ENCODE measurements around the gene GDPD4.
A peak's percentile ranks its signal among the peaks of the same experiment; 100 is the strongest.
"Not testable (repeated sequence)": the region's sequence is repeated elsewhere in the genome, so short reads cannot be mapped to it uniquely, and the experiment has no call there.

Gene GDPD4, protein sequence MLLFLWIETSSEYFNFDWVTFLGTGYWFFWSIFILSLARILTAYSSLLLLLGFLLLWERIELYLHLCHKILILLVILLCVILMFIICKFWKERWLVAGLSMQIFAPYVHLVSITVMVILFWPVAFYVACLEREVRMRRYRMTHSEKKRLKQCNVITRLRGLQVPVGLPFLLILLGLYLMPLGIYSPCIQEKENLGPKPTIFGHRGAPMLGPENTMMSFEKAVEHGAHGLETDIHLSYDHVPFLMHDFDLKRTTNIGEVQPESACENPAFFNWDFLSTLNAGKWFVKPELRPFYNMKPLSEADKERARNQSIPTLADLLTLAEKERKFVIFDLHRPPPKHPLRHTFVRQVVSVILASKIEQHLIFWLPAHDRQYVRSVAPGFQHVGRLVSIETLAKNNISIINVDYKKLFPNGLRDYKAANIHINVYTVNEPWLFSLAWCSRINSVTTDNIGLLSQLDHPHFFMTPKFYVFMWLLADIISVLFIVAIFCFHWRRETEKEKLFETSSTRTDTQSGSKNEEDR

DNA sequence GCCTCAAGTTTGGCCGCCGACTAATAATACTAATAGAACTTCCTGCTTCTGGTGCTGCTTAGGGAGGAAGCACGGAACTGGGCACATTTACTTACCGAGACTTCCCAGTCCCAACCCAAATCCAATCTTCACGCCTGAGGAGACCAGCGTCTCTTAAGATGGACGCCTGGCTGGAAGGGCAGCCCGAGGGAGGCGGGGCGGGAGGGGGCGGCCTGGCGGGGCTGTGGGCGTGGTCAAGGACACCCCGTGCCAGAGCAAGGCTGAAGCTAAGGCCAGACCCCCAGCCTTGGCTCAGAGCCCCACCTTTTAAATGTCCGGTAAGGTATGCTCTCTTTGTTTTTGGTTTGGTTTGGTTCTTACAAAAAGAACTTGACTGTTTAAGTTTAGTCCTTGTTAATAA lies at the start of gene GDPD4:
GDPD4 (minus strand) TSS at position 177 of the 400 bp plus-strand sequence. CDS start 16,549 bp downstream, outside the sequence.
- DNase-seq: no peak

DNA sequence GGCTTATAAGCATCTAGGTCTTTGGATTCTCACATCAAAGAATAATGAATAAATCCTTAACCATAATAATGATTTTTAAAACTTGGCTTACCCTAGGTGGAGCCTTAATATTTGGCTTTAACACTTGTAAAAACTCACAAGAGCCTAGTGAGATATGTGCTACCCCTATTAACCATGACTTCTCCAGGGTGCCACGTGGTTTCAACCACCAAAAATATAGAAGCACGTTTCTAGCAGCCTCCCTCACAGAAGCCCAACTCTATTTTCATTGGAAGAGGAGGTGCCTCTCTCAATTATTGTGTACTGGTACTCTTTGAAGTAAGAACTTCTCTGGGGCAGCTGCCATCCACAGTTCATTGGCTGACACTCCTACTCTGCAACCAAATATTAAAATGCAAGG lies 46.5 kb upstream of the GDPD4 start:
- DNase-seq: no peak

- no peak for DNase-seq
Observed at GRCh38 chr11:77346906-77347603, 45.6 kb upstream of the GDPD4 start.

GRCh38 chr11:77345621-77346020 lies 44.1 kb upstream of the GDPD4 start:
- DNase-seq: no peak

DNA sequence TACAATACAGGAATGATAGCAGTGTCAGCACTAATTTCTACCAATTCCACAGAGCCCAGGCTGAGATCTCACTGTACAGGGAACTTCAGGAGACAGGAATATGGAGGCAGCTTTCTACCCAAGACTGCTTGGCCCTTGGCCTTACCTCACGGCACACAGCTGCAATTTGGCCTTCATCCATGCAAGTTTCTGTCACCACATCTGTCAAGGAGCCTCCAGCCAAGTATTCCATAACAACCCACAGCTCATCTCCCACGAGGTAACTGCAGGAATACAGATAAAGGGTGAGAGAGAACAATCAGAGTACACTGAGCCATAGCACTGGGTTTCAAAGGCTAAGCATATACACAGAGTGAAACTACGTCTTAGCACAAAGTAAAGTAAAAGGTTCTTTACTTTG lies 39.0 kb upstream of the GDPD4 start:
- DNase-seq: no peak

DNA sequence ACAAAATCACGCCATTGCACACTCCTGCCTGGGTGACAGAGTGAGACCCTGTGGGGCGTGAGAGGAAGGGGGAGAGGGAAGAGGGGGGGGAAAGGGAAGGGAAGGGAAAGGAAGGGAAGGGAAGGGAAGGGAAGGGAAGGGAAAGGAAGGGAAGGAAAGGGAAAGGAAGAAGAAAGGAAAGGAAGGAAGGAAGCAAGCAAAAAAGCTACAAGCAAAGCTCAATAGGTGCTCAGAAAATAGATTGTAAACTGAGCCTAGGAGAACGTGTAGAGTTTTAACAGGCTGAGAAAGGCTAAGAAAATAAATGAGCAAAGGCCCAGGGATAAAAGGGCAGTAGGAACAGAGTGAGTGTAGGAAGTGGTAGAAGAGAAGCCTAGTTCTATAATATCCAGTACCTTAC lies 30.8 kb upstream of the GDPD4 start:
- no peak for DNase-seq

- no peak for DNase-seq
Observed at GRCh38 chr11:77325159-77325558, 23.7 kb upstream of the GDPD4 start.

DNA sequence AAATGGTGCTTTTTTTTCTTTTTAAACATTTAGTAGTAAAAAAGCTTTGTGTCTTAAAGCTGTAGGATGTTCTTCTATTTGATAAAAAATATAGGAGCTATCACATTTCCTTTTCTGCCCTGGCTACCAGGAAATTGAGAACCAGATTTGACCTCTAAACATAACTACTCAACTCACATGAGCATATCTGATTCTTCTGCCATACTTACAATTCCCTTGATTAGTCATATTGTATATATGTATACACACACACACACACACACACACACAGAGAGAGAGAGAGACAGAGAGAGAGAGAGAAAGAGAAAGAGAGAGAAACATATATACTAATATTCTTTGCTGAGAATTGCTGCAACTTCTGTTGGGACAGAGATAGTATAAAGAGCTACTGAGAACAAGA lies 23.0 kb upstream of the GDPD4 start:
- no peak for DNase-seq

- DNase-seq: peak; percentile 30
Observed at GRCh38 chr11:77322926-77323590, 21.6 kb upstream of the GDPD4 start.

DNA sequence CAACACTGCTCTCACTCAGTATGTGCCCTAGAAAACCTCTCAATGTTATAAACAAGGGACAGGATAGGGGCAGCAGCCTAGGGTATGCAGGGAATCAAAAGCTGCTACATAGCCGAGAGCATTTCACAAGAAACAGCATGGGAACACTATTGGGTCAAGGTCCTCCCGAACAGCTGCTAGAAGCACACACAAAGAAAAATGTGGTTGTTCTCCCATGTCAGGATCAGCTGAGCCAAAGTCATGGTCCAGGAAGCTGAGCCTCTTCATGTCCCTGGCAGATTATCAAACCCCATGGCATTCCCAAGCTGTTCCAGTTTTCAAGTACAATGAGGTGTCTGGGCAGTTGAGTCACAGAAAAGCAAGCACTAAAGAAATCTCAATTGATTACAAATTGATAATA lies 21.0 kb upstream of the GDPD4 start:
- peak; percentile 5 for DNase-seq

GRCh38 chr11:77320351-77320750 lies 18.9 kb upstream of the GDPD4 start:
- no peak for DNase-seq

DNA sequence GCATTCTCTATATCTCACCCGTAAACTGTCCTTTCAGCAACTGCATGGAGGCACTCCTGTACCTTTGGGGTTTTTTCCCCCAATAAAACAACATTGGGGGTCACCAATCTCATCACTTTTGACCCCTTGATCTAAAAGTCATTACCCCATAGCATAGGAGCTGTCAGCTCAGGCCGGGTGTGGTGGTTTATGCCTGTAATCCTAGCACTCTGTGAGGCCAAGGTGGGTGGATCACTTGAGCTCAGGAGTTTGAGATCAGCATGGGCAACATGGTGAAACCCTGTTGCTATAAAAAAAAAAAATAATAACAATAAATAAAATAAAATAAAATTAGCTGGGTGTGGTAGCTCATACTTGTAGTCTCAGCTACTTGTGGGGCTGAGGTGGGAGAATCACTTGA lies 17.1 kb upstream of the GDPD4 start:
- no peak for DNase-seq

- DNase-seq: no peak
Observed at GRCh38 chr11:77316733-77317342, 15.4 kb upstream of the GDPD4 start.

- DNase-seq: no peak
Observed at GRCh38 chr11:77312107-77312506, 10.6 kb upstream of the GDPD4 start.

GRCh38 chr11:77311701-77312100 lies 10.2 kb upstream of the GDPD4 start:
- no peak for DNase-seq

DNA sequence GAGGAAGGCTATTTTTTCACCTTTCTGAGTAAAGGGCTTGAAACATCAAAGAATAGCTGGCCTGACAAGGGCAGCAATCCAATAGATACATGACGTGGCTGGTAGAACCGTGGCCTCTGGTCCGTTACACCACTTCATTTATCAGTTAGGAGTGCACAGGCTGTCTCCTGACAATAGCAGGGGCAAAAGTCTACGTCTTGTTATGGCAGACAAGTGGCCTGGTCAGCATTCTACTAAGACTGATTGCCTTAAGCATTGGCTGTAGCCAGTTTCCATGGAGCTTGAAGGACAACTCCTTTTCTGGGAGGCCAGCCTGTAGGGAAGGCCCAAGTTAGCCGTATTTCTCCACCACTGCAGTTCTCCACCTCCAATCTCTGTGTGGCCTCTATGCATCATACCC lies 9.2 kb upstream of the GDPD4 start:
- no peak for DNase-seq

- DNase-seq: no peak
Observed at GRCh38 chr11:77309401-77310085, 8.1 kb upstream of the GDPD4 start.

DNA sequence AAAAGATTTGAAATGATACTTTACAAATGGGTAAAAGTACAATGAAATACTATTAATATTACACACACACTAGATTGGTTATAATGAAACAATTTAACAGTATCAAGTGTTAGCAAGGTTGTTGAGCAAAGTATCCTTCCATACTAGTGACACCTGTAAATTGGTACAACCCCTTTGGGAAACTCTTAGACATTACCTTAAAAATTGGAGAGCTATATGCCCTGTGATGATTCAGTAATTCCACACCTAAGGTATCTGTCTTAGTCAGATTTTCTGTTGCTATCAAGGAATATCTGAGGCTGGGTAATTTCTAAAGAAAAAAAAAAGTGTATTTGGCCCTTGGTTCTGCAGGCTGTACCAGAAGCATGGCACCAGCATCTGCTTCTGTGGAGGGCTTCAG lies 7.4 kb upstream of the GDPD4 start:
- no peak for DNase-seq

- no peak for DNase-seq
Observed at GRCh38 chr11:77303328-77303727, 1.8 kb upstream of the GDPD4 start.

GRCh38 chr11:77302752-77303151 lies 1.3 kb upstream of the GDPD4 start:
- DNase-seq: no peak

DNA sequence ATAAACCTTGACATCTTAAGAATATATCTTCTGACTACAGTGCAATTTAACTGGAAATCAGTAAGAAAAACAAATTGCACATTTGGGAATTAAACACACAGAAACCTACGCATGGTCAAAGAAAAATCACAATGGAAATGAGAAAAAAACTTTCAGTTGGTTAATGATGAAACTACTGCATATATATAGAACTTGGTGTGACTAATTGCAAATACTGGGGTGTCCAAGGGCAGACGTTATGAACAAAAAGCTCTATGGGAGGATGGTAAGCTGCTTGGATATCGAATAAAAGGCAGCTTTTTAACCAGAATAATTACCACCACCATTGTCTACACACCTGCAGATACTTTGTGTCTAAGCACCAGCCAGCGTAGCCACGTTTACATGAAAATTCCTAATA lies 791 bp downstream of the GDPD4 start:
- DNase-seq: no peak

- not testable (repeated sequence) for DNase-seq
Observed at GRCh38 chr11:77300028-77300427, 1.5 kb downstream of the GDPD4 start.
